Measurements from ENCODE around the gene SIGLEC6.

The SIGLEC6 gene

DNA sequence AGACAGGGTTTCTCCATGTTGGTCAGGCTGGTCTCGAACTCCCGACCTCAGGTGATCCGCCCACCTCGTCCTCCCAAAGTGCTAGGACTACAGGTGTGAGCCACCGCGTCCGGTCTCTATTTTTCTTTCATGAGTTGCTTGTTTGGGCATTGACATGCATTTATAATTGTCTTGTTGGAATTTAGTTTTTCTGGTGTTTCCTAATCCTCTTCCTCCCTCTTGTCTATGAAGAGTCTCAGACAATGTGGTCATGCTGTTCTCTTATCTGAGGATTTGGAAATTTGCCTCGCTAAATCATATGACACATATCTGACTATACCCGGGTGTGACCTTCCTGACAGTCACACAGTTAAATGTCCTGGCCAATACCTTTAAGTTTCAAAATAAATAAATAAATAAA, 60.5 kb downstream of the SIGLEC6 start:
- no peaks in the 10 kb centered on the region for H3K36me3 ChIP-seq
- H4K20me1 ChIP-seq = no peaks in the 10 kb centered on the region
- TF ChIP-seq Cebpa-rat (IDR thresholded peaks at IDR 0.05) = no peak
- peaks cover 25 to 43% (median 32%) of the 10 kb centered on the region in 10 experiments for H3K4me1 ChIP-seq
- H3K27ac ChIP-seq = no peak overlapping the region
- H3K9me3 ChIP-seq (replicated peaks in 1 of 11) = peaks cover 0 to 1% (median 0%) of the 10 kb centered on the region in 11 experiments; a peak in 2 of 22 replicates
- no peak overlapping the region for H3K4me3 ChIP-seq
- no peaks in the 10 kb centered on the region for H3K27me3 ChIP-seq
- no peak overlapping the region for H3K9ac ChIP-seq
- H3K4me2 ChIP-seq = no peak overlapping the region

DNA sequence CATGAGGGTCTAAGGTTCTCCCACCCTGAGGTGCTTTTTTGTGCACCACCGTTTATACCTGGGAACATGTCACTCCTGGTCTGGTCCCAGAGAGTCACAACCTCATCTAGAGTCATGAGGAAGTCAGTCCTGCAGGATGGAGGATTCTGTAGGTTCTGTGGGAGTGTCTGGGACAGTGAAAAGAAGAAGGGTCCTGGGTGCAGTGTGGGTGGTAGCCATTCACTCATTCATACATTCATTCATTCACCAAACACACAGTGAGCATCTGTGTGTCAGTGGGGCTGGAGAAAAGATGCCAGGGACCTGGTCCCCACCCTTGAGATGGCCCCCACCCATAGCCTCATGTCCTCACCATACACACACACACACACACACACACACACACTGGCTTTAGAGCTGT, 61.8 kb downstream of the SIGLEC6 start:
- Histone ChIP-seq H3K4me2 (peak overlapping the region in 9 of 11 experiments; percentile 19 to 87 (median 68); a peak in 17 of 22 replicates), H3K9me3 (replicated peaks in 1 of 11) (no peaks in the 10 kb centered on the region), H3K4me3 (no peak overlapping the region), H3K27me3 (no peaks in the 10 kb centered on the region), H3K27ac (0 out of 22 replicates have a peak overlapping the region, but pooled peaks of 1 of the 11 experiments have one; percentile 5), H3K9ac (no peak overlapping the region), H4K20me1 (no peaks in the 10 kb centered on the region), H3K4me1 (peaks cover 26 to 43% (median 34%) of the 10 kb centered on the region in 10 experiments), H3K36me3 (no peaks in the 10 kb centered on the region)
- TF ChIP-seq Cebpa-rat (IDR thresholded peaks at IDR 0.05) = no peak

DNA sequence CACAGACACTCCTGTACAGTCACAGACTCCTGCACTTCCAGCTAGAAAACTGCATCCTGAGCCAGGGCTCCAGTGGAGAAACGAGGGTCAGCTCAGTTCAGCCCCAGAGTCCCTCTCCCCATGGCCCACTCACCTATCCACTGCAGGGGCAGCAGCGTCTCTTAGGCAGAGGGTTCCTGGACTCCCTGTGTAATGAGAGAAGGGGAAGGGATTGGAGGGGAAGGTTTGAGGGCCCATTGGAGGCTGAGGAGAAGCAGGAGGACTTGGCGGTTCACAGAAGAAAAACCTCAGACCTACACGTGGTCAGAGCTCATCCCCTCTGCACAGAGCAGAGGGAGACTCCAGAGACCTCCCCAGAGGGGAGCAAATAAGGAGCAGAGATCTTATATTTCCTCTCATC, 62.3 kb downstream of the SIGLEC6 start:
- Histone ChIP-seq H4K20me1 (no peaks in the 10 kb centered on the region), H3K4me2 (peak overlapping the region in 10 of 11 experiments; percentile 10 to 87 (median 68); a peak in 18 of 22 replicates), H3K4me3 (no peak overlapping the region), H3K4me1 (peaks cover 26 to 43% (median 34%) of the 10 kb centered on the region in 10 experiments), H3K9ac (no peak overlapping the region), H3K36me3 (no peaks in the 10 kb centered on the region), H3K9me3 (replicated peaks in 1 of 11) (no peaks in the 10 kb centered on the region), H3K27me3 (no peaks in the 10 kb centered on the region), H3K27ac (0 out of 22 replicates have a peak overlapping the region, but pooled peaks of 1 of the 11 experiments have one; percentile 5)
- TF ChIP-seq Cebpa-rat (IDR thresholded peaks at IDR 0.05) = no peak

DNA sequence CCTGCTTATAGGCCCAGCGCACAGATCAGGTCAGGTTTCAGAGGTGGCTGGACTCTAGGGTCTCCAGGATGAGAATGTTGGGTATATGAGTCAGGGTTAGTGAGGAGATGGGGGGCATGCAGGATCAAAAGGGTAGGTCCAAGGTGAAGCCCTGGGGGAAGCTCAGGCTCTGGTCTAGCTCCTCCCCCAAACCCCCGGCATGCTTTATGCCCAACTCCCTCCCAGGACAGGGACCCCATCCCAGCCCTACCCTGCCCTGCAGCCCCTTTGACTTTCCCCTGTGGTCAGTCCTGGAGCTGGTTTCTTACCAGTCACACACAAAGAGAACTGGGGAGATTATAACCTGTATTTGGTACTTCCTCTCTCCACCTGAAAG, 62.9 kb downstream of the SIGLEC6 start:
- H3K27me3 ChIP-seq = no peaks in the 10 kb centered on the region
- no peaks in the 10 kb centered on the region for H4K20me1 ChIP-seq
- peak overlapping the region; percentile 53 to 87 (median 68) for H3K4me2 ChIP-seq
- H3K9ac ChIP-seq = no peak overlapping the region
- H3K4me1 ChIP-seq = peaks cover 26 to 43% (median 34%) of the 10 kb centered on the region in 10 experiments
- H3K27ac ChIP-seq = 0 out of 22 replicates have a peak overlapping the region, but pooled peaks of 1 of the 11 experiments have one; percentile 8
- no peak for TF ChIP-seq Cebpa-rat (IDR thresholded peaks at IDR 0.05)
- no peaks in the 10 kb centered on the region for H3K9me3 ChIP-seq (replicated peaks in 1 of 11)
- H3K4me3 ChIP-seq = no peak overlapping the region
- H3K36me3 ChIP-seq = no peaks in the 10 kb centered on the region

DNA sequence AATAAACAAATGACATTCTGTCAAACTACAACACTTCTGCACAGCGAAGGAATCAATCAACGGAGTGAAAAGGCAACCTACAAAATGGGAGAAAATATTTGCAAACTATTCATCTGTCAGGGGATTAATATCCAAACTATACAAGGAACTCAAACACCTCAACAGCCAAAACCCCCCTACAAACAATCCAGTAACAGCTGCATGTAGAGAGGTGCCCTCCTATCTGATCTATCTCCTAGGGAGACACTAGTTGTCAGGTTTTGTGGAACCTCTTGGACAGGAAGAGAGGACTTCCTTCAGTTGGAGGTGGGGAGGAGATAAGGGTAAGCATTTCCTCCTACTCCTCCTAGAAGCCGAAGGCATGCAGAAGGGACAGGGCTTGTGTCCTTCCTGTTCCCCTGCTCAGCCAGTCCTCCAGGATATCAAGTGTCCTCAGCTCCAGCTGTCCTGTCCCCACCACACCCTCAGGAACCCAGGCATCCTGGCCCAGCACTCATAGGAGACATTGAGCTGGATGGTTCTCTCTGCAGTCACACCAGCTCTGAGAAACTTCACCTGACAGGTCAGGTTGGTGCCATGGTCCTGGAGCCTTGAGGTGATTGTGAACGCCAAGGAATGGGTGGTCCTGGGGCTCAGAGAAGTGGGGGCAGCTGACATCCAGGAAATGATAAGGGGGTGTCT, 63.5 kb downstream of the SIGLEC6 start:
- Histone ChIP-seq H4K20me1 (no peaks in the 10 kb centered on the region), H3K36me3 (no peaks in the 10 kb centered on the region), H3K9ac (0 out of 22 replicates have a peak overlapping the region, but pooled peaks of 1 of the 11 experiments have one; percentile 9), H3K4me1 (peaks cover 26 to 46% (median 36%) of the 10 kb centered on the region in 10 experiments), H3K27ac (peak overlapping the region in 2 of 11 experiments; percentile 2 to 8; a peak in 1 of 22 replicates), H3K9me3 (replicated peaks in 1 of 11) (no peaks in the 10 kb centered on the region), H3K4me3 (no peak overlapping the region), H3K4me2 (peak overlapping the region; percentile 53 to 87 (median 68)), H3K27me3 (peaks cover 0 to 5% (median 0%) of the 10 kb centered on the region in 11 experiments; a peak in 6 of 22 replicates)
- no peak for TF ChIP-seq Cebpa-rat (IDR thresholded peaks at IDR 0.05)
